CD4-positive, alpha-beta T cell treated with Interleukin-15 for 1 hour (primary cell): ENCODE data around the gene CPXM2.

Source experiments
- DNase-seq: peaks from one replicate; pipeline ENCODE4 v3.0.0-alpha.2; 2020

Gene CPXM2

GRCh38 chr10:123729523-123729922, 162.1 kb downstream of the CPXM2 start:
- no peak for DNase-seq

DNA sequence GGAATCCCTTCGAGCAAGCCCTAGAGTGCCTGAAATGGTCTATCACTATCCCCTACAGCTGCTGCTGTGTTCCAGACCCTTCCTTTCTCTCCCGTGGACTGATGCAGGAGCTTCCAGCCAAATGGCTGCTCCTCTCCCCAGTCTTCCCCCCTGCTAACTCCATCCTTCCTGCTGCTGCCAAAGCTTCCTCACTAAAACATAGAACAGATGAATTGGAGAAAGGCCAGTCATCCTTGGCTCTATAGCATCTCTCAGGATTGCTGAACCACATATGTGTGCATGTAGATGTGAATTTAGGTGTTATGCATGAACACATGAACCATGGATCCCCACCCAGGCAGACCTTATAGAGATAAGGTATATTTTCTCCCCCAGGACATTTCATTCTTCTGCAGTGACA, 164.8 kb downstream of the CPXM2 start:
- no peak for DNase-seq

GRCh38 chr10:123726381-123726780, 165.2 kb downstream of the CPXM2 start:
- DNase-seq = no peak

DNA sequence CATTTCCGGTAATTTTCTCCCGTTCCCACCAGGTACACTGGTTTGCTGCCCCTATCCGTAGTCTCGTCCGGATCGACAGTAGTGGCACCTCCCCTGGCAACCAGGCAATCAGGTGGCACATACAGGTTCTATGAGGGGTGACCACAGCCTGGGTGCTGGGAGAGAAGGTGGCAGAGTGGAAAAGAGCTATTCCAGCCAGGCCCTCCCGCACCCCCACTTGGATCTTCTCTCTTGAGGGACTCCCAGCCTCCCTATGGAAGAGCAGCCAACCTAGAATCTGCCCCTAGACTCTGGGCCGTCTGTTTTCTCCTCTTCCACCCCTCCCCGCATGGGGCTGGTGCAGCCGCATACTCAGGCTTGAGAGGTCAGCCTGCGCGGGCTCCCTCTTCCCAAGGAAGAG, 166.9 kb downstream of the CPXM2 start:
- no peak for DNase-seq

DNA sequence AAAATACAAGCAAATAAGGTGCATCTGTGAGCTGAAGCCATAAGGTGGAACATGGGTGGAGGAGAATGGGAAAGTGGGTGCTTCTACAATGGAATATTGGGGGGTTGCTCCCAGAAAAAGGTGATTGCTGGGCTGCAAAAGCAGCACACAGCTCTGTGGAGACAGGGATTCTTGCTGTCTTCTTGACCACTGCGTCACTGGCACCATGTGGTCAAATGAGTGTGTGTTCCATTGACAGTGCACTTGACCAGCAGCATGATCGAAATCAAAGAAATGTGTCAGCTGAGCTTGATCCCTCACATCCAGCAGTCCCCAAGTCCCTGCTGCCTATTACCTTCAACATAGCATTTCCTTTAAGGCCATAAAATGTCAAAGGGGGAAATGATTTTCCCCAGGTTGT, 169.3 kb downstream of the CPXM2 start:
- DNase-seq = no peak

- DNase-seq = no peak
Measured at GRCh38 chr10:123721441-123722049, 170.1 kb downstream of the CPXM2 start.

DNA sequence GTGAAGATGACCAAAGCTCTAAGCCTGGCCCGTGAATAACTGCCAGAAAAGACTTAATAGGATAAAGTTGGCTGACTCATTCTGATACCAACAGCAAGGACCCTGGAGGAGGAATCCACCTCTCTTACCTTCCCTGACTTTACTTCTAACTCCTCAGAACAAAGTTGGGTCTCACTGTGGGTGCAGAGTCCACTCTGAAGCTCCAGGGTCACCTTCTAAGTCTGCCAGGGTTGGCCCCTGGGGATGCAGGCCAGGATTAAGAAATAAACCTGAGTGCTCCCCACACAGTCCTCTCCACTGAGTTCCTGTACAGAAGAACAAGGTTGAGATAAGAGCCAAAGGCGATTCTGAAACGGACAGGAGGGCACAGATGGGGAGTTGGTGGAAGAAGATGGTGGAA, 171.1 kb downstream of the CPXM2 start:
- no peak for DNase-seq

- DNase-seq = no peak
Measured at GRCh38 chr10:123718544-123719060, 173.0 kb downstream of the CPXM2 start.

- no peak for DNase-seq
Measured at GRCh38 chr10:123717336-123717735, 174.3 kb downstream of the CPXM2 start.

DNA sequence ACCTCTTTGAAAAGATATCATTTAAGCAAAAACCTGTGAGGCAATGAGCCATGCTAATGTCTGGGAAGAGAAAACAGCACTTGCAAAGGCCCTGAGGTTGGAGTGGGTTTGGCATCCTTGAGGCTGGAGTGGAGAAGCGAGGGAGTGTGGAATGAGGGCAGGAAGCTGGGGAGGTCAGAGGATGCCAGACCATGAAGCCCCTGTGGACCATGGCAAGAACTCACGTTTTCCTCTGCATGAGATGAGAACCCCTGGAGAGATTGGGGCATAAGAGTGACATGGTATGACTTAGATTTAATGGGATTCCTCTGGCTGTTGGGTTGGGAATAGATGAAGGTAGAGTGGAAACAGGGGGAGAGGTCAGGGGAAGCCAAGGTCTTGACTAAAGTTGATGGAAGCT, 176.1 kb downstream of the CPXM2 start:
- no peak for DNase-seq

DNA sequence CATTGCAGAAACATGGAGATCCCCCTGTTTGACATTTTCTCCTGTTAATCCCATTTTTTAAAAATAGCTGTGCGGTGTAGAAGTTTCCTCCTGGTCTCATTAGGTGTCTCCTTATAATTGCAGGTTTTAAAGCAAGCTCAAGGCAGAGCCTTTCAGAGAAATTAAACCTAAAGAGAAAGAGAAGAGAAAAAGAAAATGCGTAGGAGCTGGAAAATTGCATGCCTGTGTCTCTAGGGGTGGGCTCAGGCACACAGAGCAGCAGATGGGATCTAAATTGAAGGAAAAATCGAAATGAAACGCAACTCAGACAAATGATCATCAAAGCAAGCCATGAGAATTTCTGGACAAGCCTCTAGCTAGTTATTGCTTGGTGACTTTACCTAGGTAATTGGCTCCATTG, 185.4 kb downstream of the CPXM2 start:
- DNase-seq = no peak

DNA sequence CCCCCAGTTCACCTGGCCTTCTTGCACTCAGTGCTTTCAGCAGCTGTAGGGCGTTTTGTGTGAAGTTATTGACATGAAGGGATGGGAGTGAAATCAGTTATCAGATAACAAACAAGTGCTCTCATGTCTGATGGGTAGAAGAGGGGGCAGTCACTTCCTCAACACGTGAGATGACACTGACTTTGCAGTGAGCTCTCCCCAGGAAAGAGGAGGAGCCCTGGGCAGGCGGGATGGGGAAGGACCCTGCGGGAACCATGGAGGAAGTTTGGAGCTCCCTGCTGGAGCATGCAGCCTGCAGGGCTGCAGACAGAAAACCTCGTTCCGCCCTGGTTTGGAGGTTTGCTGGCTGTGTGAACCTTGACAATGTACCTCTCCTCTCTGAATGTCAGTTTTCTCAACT, 186.8 kb downstream of the CPXM2 start:
- DNase-seq = no peak

DNA sequence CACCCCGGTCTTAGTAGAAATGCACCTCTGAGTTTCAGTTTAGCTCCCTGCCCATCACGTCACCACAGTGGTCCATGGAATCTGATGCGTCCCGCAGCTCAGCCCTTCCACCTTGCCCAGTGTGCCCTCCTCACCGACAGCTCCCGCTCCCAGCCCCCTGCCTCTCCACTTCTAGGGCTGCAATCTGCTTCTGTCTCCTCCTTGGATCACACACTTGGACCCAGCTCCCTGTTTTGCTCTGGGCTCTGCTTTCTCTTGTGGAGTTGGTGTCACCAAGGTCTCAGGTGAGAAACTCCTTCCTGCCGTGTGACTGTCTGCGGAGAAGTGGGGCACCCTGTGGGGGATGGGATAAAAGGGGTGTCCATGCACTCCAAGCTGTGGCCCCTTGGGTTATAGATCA, 187.5 kb downstream of the CPXM2 start:
- no peak for DNase-seq

DNA sequence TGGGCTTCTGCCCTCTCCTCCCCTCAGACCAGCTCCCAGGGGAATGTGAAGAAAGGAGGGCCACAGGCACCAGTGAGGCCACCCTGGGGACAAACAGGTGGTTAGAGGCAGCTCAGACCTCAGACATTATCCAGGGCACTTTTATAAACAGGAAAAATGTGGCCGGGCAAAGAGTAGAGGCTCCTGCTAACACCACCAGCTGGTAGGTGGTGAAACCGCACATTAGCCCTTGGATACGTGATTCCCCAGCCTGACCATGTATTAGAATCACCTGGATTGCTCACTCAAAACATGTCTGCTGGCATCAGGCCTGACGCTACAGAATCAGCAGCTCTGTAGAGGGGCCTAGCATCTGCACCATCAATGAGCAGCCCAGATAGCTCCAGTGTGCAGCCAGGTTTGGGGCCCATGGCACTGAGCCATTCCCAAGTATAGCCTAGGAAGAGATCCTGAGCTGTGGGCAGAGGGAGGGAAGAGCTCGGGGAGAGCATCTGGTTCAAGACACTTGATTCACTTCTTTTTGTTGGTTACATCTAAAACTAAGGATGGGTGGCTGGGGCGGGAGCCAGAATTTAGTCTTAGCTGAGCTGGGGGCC, 188.3 kb downstream of the CPXM2 start:
- DNase-seq = no peak
